ENCODE data around the gene PTPRH.

DNA sequence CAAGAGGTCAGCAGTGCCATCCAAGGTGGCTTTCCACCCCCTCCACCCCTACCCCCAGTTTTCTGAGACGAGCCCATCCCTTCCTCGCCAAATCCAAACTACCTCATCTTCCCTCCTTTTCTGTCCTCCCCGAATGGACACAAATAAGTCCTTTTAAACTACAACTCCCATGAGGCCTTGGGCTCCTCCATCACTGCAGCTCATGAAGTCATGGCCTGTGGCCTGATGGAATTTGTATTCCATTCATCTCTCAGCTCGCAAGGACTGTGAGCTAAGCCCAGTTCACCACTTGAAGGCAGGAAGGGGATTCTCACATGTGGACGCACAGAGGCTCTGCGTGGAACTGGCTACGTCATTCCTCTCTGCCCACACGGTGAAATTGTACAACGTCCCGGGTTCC lies 12.5 kb downstream of the PTPRH start:
- TF ChIP-seq, protein P1, sequence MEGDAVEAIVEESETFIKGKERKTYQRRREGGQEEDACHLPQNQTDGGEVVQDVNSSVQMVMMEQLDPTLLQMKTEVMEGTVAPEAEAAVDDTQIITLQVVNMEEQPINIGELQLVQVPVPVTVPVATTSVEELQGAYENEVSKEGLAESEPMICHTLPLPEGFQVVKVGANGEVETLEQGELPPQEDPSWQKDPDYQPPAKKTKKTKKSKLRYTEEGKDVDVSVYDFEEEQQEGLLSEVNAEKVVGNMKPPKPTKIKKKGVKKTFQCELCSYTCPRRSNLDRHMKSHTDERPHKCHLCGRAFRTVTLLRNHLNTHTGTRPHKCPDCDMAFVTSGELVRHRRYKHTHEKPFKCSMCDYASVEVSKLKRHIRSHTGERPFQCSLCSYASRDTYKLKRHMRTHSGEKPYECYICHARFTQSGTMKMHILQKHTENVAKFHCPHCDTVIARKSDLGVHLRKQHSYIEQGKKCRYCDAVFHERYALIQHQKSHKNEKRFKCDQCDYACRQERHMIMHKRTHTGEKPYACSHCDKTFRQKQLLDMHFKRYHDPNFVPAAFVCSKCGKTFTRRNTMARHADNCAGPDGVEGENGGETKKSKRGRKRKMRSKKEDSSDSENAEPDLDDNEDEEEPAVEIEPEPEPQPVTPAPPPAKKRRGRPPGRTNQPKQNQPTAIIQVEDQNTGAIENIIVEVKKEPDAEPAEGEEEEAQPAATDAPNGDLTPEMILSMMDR (IDR thresholded peaks at IDR 0.05; ENCODE audit: low read length): no peak
- TF ChIP-seq EZH2 (IDR thresholded peaks at IDR 0.05; ENCODE audit: borderline replicate concordance, low read length): no peak

All from OCI-LY1 (cell line).